ENCODE results near the gene PSME3IP1.

DNA sequence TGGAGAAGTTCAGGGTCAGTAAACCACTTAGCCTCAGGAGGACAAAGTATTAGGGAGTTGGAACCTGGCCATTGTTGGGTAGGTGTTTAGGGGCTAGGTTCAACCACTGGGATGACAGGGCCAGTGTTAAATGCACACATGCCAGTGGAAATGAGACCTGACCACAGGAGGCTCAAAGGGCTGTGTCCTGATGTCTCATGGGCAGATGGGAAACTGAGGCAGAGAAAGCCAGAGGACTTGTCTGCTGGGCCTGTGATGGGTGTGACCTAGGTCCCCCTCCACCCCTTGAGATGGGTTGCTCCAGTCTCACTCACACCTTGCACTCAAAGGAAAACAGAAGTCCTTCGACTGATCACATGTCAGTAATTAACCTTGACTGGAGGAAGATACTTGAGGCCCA lies 77.4 kb downstream of the PSME3IP1 start:
- TF ChIP-seq, protein P1, sequence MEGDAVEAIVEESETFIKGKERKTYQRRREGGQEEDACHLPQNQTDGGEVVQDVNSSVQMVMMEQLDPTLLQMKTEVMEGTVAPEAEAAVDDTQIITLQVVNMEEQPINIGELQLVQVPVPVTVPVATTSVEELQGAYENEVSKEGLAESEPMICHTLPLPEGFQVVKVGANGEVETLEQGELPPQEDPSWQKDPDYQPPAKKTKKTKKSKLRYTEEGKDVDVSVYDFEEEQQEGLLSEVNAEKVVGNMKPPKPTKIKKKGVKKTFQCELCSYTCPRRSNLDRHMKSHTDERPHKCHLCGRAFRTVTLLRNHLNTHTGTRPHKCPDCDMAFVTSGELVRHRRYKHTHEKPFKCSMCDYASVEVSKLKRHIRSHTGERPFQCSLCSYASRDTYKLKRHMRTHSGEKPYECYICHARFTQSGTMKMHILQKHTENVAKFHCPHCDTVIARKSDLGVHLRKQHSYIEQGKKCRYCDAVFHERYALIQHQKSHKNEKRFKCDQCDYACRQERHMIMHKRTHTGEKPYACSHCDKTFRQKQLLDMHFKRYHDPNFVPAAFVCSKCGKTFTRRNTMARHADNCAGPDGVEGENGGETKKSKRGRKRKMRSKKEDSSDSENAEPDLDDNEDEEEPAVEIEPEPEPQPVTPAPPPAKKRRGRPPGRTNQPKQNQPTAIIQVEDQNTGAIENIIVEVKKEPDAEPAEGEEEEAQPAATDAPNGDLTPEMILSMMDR (IDR thresholded peaks at IDR 0.05) = no peak
- no peak for TF ChIP-seq POLR2A (IDR thresholded peaks at IDR 0.05)

All from body of pancreas (tissue), 4 donors.